K562 (cell line): ENCODE measurements around the gene PHACTR2. TPM values are rescaled to one million over a fixed set of nuclear protein-coding genes. Genes with fewer than 3 reads are reported as not detected.

Experiments
- AFF4 ChIP-seq: sonication (generic); formaldehyde crosslinking; IDR thresholded peaks from 2 replicates; pipeline ENCODE4 v1.8.0; 2023; ENCODE audit warnings: mild to moderate bottlenecking, missing genetic modification reagents
- CHD1 ChIP-seq: fragments of 200-600 bp; sonication (generic); IDR thresholded peaks from one replicate; pipeline ENCODE4 v1.6.1; 2012; ENCODE audit warnings: mild to moderate bottlenecking, moderate library complexity, low read length, inconsistent platforms
- CUX1 ChIP-seq: fragments of 200-800 bp; sonication (Bioruptor generic); IDR thresholded peaks from 2 replicates; pipeline ENCODE4 v1.6.1; 2016; ENCODE audit warnings: missing genetic modification characterization, missing compliant biosample characterization
- E4F1 ChIP-seq: fragments of 250-450 bp; sonication (Bioruptor Pico); IDR thresholded peaks from 2 replicates; pipeline ENCODE4 v1.5.0; 2021; ENCODE audit warnings: mild to moderate bottlenecking, borderline replicate concordance
- ERF ChIP-seq: fragments of 450-650 bp; formaldehyde crosslinking; IDR thresholded peaks from 2 replicates; pipeline ENCODE4 v1.4.0; 2020; ENCODE audit warnings: mild to moderate bottlenecking, mixed read lengths
- ETS2 ChIP-seq: IDR thresholded peaks from 2 replicates; pipeline ENCODE4 v1.6.1; 2016; ENCODE audit warnings: borderline replicate concordance, missing genetic modification characterization, mild to moderate bottlenecking, moderate library complexity, missing compliant biosample characterization; ENCODE audit not compliant: poor library complexity, severe bottlenecking
- GABPB2 ChIP-seq: fragments of 250-450 bp; sonication (Bioruptor Pico); conservative IDR thresholded peaks from 2 replicates; pipeline ENCODE4 v1.5.1; 2021; ENCODE audit warnings: mild to moderate bottlenecking
- LEF1 ChIP-seq: fragments of 450-650 bp; IDR thresholded peaks from 2 replicates; pipeline ENCODE4 v1.6.1; 2016; ENCODE audit warnings: mild to moderate bottlenecking
- NFIC ChIP-seq: fragments of 450-650 bp; IDR thresholded peaks from 2 replicates; pipeline ENCODE4 v1.6.1; 2017; ENCODE audit warnings: mild to moderate bottlenecking, inconsistent platforms
- POLR3G ChIP-seq: IDR thresholded peaks from 2 replicates; pipeline ENCODE4 v1.6.1; 2011; ENCODE audit not compliant: insufficient read length, insufficient replicate concordance; ENCODE audit errors: extremely low read depth
- RNF2 ChIP-seq: sonication (generic); IDR thresholded peaks from 2 replicates; pipeline ENCODE4 v1.6.1; 2016
- TAF9B ChIP-seq: fragments of 450-650 bp; IDR thresholded peaks from 2 replicates; pipeline ENCODE4 v1.6.1; 2018; ENCODE audit warnings: mild to moderate bottlenecking; ENCODE audit not compliant: partially characterized antibody
- ZBTB43 ChIP-seq: sonication (generic); formaldehyde crosslinking; IDR thresholded peaks from 2 replicates; pipeline ENCODE4 v1.8.0; 2023; ENCODE audit warnings: mild to moderate bottlenecking, missing genetic modification reagents
- ZNF57 ChIP-seq: fragments of 450-650 bp; formaldehyde crosslinking; IDR thresholded peaks from 2 replicates; pipeline ENCODE4 v1.4.0; 2020; ENCODE audit warnings: mild to moderate bottlenecking, moderate library complexity
- polyA plus RNA-seq, 8 experiments: library from polyadenylated mRNA; depleted of rRNA in 4 of 8; stranded (reverse) in 5 of 8; unstranded in 3 of 8; fragments of >200 nt; fragmentation: Nextera tagmentation in 2 of 8; fragmentation: Illumina TruSeq in 1 of 8; extraction: Ambion mirVana in 2 of 8; extraction: Trizol in 1 of 8; gene quantifications; 2 replicates each; pipeline versions ENCODE4 v1.2.1 to v1.2.3, GENCODE V29; 2011 to 2014; ENCODE audit warnings: inconsistent platforms in 1 of 8, missing spikeins in 1 of 8
- total RNA-seq, 7 experiments: library from RNA; depleted of rRNA in 6 of 7; stranded (reverse); fragments of >200 nt in 6 of 7; fragmentation: Illumina TruSeq in 2 of 7; extraction: Trizol in 2 of 7; gene quantifications; 2 replicates each; pipeline versions ENCODE4 v1.2.1 to v1.2.3, GENCODE V29; 2011 to 2021; ENCODE audit warnings: low replicate concordance in 1 of 7

The PHACTR2 gene
- total and polyA plus RNA-seq, 9 of the 15 experiments (the other 6 are each of a cell fraction or from before 2014, with no cell fraction given), result 5.3 to 52.5 (median 22.9) TPM

- TF ChIP-seq POLR3G, result no peak
- TF ChIP-seq CUX1 (CRISPR knock-in tag), result no peak
- no peak for TF ChIP-seq ZNF57 (CRISPR knock-in tag)
- TF ChIP-seq GABPB2 (CRISPR knock-in tag), result no peak
- no peak; the same call in 1 of the 2 replicates for TF ChIP-seq NFIC
- TF ChIP-seq E4F1 (CRISPR knock-in tag), result peak; percentile 50; the same call in 1 of the 2 replicates
- TF ChIP-seq RNF2, result peak; percentile 86; the same call in 1 of the 2 replicates
- TF ChIP-seq ZBTB43, result peak; percentile 94
- 0 out of 2 replicates have a peak, but pooled peaks have one; percentile 18 for TF ChIP-seq LEF1
- TF ChIP-seq ERF, result 0 out of 2 replicates have a peak, but pooled peaks have one; percentile 73
- TF ChIP-seq TAF9B, result peak; percentile 57
- TF ChIP-seq ETS2, result no peak
- TF ChIP-seq CHD1, result no peak
- TF ChIP-seq AFF4 (CRISPR knock-in tag), result peak; percentile 94
These were observed 165.3 kb downstream of the PHACTR2 start, which contains the start of gene LTV1 (continued) for GRCh38 chr6:143842902-143843676.
